HG03060 (cell line): Measurements from ENCODE around the gene TXNRD1.
A peak's percentile ranks its signal among the peaks of the same experiment; 100 is the strongest.
"Not testable (repeated sequence)": the region's sequence is repeated elsewhere in the genome, so short reads cannot be mapped to it uniquely, and the experiment has no call there.

Experiments
- ATAC-seq: cut with Tn5 transposase; IDR thresholded peaks from one replicate; pipeline ENCODE4 v1.9.1; 2021; ENCODE audit warnings: low read depth, moderate number of reproducible peaks; ENCODE audit not compliant: unreplicated experiment

TXNRD1 gene

GRCh38 chr12:104276273-104277131 is 60.9 kb downstream of the TXNRD1 start:
- peak; percentile 45 for ATAC-seq

- no peak for ATAC-seq
Measured at GRCh38 chr12:104279164-104279563, 63.6 kb downstream of the TXNRD1 start.

DNA sequence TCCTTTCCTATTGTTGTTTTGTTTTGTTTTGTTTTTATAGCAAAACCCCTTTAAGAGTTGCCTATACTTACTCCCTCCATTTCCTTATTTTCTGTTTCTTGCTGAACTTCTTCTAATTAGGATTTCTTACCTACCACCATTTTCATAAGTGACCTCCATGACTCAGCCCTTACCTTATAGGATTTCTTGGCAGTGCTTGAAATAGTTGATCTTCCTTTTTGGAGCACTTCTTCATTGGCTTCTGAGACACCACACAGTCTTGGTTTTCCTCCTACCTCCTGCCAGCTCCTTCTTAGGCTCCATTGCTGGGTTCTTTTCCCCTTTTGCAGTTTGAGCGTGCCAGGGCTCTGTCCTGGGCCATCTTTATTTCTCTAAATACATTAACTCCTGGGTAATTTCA is 64.5 kb downstream of the TXNRD1 start:
- no peak for ATAC-seq

DNA sequence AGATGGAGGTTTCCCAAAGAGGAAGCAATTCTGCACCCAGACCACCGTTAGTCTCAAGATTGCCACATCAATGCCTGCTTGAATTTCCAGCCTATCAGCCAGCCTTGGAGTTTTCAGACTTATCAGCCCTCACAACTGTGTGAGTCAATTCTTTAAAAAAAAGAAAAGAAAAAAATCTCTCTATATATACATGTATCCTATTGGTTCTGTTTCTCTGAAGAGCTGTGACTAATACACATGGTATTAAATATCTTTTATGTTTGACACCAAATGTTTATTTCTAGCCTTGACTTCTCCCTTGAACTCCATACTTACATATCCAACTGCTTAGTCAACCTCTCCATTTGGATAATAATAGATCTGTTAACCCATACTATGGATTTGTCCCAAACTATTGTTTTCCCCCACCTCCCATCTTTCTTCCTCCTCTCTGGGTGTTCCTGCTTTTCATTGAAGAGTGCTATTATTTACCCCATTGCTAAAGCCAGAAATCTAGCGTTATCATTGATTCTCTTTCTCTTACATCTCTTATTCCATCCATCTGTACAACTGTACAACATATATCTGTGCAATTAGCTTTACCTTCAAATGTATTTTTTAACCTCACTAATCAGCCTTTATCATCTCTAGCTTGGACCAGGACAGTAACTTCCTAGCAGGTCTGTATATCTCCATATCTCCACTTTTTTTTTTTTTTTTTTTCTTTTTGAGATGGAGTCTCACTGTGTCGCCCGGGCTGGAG is 65.3 kb downstream of the TXNRD1 start:
- no peak for ATAC-seq

GRCh38 chr12:104281636-104282035 is 66.1 kb downstream of the TXNRD1 start:
- ATAC-seq, result no peak

- ATAC-seq, result no peak
Measured at GRCh38 chr12:104282109-104282508, 66.5 kb downstream of the TXNRD1 start.

- ATAC-seq, result no peak
Measured at GRCh38 chr12:104285740-104286515, 70.3 kb downstream of the TXNRD1 start.

DNA sequence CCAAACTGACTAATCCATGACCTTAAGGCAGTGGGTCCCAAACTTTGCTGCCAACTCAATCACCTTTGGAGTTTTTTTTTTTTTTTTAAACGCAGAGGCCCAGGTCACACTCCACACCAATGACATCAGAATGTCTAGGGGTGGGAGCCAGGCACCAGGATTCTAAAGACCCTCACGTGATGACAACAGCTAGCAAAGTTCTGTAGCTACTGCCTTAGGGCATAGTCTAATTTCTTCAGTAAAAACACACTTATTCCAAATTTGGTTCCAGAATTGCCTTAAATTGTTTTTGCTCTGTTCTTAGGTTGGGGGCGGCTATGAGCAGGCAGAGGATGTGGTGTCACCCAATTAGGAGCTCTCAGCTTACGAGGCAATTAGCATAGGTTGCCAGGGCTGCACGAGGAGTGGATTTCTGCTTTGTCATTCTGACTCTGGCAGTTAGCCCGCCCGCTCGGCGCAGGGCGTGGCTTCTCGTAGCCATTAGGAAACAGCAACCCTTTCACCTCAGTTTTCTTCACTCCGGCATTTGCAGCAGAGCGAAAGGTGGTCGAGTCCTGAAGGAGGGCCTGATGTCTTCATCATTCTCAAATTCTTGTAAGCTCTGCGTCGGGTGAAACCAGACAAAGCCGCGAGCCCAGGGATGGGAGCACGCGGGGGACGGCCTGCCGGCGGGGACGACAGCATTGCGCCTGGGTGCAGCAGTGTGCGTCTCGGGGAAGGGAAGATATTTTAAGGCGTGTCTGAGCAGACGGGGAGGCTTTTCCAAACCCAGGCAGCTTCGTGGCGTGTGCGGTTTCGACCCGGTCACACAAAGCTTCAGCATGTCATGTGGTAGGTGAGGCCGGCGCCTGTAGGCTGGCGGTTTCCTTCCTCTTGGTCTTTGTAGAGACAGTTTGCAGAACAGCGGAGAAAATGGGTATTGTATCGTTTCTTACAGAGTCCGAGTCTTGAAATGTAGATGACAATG is 71.2 kb downstream of the TXNRD1 start:
- peak; percentile 77 for ATAC-seq

DNA sequence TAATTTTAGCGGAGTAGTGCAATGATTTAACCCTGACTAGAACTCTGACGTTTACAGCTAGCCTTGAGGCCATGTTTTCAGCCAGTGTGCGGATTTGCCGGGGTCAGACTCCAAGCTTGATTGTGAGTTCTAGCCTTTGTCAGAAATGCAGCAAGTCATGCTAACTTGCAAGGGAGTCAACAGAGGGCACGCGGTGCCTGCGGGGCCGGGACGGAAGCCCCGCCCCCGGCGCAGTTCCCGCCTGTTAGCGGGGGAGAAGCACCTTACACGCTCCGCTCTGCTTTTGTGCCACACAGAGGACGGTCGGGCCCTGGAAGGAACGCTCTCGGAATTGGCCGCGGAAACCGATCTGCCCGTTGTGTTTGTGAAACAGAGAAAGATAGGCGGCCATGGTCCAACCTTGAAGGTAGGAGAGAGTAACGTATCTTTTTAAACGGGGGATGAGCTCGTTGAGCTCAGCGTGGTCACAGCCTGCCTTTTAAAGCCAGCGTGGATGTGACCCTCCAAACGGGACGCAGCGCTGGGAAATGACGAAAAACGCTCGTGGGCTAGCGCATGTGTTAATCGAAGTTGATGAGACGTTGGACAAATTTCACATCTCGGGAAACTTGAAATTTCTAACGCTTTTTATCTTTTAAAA is 73.2 kb downstream of the TXNRD1 start:
- peak; percentile 35 for ATAC-seq

- no peak for ATAC-seq
Measured at GRCh38 chr12:104290320-104290719, 74.7 kb downstream of the TXNRD1 start.

DNA sequence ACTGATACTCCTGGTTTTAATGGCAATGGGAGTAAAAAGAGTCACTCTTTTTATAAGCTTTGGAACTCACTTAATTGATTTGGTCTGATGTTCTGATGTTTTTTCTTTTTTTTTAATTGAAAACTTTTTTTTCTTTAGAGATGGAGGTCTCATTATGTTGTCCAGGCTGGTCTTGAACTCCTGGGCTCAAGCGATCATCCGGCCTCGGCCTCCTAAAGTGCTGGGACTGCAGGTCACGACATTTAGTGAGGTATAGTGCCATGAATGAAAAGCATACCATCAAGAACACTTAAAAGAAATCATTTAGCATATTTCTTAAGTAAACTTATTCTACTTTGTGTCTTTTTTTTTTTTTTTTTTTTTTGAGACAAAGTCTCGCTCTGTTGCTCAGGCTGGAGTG is 75.3 kb downstream of the TXNRD1 start:
- no peak for ATAC-seq

DNA sequence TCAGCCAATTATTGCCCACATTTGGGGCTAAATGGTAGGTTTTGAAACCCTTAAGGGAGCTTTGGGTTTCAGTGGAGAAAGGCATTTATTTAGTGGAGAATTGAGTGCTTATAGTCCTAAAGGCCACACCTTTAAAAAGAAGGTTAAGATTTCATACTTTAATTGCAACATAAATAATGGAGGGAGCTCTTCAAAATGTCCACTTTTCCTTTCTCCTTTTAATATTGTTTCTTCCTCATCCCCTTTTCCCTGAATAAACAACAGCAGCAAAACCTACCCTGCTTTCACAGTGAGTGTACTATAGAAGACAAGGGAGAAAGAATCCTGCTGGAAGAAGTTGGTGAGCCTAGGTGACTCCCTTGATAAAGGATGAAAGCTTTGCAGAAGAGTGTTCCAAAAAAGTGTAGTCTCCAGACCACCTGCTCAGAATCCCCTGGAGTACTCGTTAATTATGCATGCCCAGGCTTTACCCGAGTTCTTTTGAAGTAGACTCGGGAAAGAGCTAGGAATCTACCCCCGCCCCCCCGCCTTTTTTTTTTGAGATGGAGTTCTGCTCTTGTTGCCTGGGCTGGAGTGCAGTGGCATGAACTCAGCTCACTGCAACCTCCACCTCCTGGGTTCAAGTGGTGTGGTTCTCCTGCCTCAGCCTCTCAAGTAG is 76.4 kb downstream of the TXNRD1 start:
- ATAC-seq, result no peak

DNA sequence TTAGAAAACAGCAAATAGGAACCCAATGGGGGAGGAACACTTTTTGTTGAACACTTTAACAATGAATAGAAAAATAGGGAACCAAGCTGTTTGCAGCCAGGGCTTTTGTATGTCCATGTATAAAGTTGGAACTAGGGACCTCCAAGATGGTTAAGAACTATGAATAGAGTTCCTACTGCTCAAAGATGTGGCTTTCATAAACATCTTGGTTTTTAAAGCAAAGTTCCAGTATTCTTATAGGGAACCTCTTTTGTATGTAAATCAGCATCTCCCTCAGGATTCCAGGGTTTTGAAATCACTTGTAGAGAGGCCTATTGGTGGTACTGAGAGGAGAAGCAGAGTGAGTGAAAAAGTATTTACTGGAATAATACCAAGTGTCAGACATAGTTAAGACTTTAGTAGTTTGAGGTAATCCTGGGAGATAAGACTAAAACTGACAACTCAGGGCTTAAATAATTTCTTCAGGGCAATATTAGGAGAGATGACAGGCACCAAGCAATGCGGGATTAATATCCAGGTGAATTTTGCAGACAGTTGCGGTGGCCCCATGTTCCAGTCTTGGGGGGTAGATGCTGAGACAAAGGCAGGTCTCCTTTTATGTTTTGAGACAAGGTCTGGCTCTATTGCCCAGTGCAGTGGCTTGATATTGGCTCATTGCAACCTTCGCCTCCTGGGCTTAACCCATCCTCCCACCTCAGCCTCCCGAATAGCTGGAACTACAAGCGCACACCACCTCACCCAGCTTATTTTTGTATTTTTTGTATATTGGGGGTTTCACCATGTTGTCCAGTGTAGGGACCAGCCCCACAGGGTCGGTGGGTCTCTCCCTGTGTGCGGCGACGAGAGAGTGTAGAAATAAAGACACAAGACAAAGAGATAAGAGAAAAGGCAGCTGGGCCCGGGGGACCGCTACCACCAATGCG is 77.6 kb downstream of the TXNRD1 start:
- ATAC-seq, result no peak

- ATAC-seq, result not testable (repeated sequence)
Measured at GRCh38 chr12:104294158-104294859, 78.7 kb downstream of the TXNRD1 start.

DNA sequence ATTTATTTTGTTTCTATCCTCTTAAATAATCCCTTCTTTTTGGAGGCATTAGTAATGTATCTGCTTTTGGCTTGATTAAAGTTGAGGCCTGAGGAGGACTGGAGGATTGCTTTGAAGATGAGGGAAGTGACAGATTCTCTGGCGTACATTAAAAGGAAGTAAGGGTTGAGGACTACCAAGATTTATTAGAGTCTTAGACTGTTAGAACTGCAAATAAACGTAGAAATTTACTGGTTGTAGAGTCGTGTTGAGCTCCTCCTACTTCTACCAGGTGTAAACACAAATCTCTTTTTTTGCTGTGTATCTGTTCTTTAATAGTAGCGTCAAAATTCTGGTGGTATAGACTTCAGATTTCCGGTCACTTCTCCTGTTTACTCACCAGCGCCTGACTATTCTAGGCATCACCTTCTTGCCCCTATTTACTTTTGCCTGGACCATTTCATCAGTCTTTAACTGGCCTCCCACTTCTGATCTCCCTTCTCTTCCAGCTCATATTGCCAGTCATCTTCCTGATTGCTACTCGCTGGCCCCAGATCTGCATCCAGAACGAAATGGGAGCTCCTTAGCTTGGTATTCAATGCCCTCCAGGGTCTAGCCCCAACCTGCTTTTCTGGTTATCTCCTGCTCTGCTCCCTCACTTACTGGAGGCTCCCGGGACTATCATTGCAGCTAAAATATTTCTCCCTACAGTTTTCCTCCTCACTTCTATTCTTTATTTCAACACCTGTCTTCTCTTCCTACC is 79.5 kb downstream of the TXNRD1 start:
- ATAC-seq, result no peak

- ATAC-seq, result no peak
Measured at GRCh38 chr12:104295954-104296353, 80.4 kb downstream of the TXNRD1 start.

DNA sequence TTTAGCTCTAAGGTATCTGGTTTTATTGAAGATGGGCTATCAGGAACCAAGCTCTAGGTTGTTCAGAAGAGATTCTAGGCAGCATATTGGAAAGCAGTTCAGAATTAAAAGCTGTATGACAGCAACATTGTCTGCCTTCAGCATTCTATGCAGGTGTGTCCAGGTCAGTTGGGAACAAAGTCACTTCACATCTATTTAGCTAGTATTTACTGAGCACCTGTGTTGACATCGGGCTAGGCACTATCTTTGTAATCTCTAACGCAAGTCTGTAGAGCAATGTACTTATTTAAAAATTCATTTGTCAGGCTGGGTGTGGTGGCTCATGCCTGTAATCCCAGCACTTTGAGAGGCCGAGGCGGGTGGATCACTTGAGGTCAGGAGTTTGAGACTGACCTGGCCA is 81.1 kb downstream of the TXNRD1 start:
- ATAC-seq, result no peak
